ENCODE data around the gene WRAP53.

WRAP53 gene

GRCh38 chr17:7702776-7703175 lies 14.5 kb downstream of the WRAP53 start:
- no peak for TF ChIP-seq USF1 (IDR thresholded peaks at IDR 0.05)
- no peak for TF ChIP-seq YY1 (IDR thresholded peaks at IDR 0.05; ENCODE audit: low read depth)
- TF ChIP-seq FOXM1 (IDR thresholded peaks at IDR 0.05; ENCODE audit: borderline replicate concordance, low read depth) = no peak

GRCh38 chr17:7703584-7704479 lies 15.6 kb downstream of the WRAP53 start:
- TF ChIP-seq ZBTB7A (IDR thresholded peaks at IDR 0.05; ENCODE audit: low read depth) (peak; percentile 58; the same call in 1 of the 2 replicates), RAD21 (IDR thresholded peaks at IDR 0.05; ENCODE audit: low read depth) (no peak), FOXM1 (IDR thresholded peaks at IDR 0.05; ENCODE audit: borderline replicate concordance, low read depth) (no peak)

GRCh38 chr17:7704601-7705268 lies 16.5 kb downstream of the WRAP53 start, which contains the start of gene EFNB3:
EFNB3 (plus strand) TSS chr17:7705202; CDS start chr17:7705599, 397 bp downstream.
- no peak for TF ChIP-seq CREB1 (IDR thresholded peaks at IDR 0.05; ENCODE audit: low read depth)
- 0 out of 2 replicates have a peak, but pooled peaks have one; percentile 34 for TF ChIP-seq TAF1 (IDR thresholded peaks at IDR 0.05; ENCODE audit: low read depth)
- TF ChIP-seq FOXM1 (IDR thresholded peaks at IDR 0.05; ENCODE audit: borderline replicate concordance, low read depth) = no peak
- TF ChIP-seq TCF12 (IDR thresholded peaks at IDR 0.05; ENCODE audit: low read depth) = no peak; the same call in 1 of the 2 replicates
- no peak for TF ChIP-seq RAD21 (IDR thresholded peaks at IDR 0.05; ENCODE audit: low read depth)
- 0 out of 2 replicates have a peak, but pooled peaks have one; percentile 21 for TF ChIP-seq YY1 (IDR thresholded peaks at IDR 0.05; ENCODE audit: low read depth)
- TF ChIP-seq NFIC (IDR thresholded peaks at IDR 0.05) = no peak
- TF ChIP-seq MAX (IDR thresholded peaks at IDR 0.05) = no peak; the same call in 1 of the 2 replicates
- TF ChIP-seq REST (IDR thresholded peaks at IDR 0.05; ENCODE audit: low read depth) = no peak
- 0 out of 2 replicates have a peak, but pooled peaks have one; percentile 30 for TF ChIP-seq EGR1 (IDR thresholded peaks at IDR 0.05)
- TF ChIP-seq TEAD4 (IDR thresholded peaks at IDR 0.05) = no peak
- no peak for TF ChIP-seq USF1 (IDR thresholded peaks at IDR 0.05)

- TF ChIP-seq TEAD4 (IDR thresholded peaks at IDR 0.05) (no peak), MAX (IDR thresholded peaks at IDR 0.05) (no peak), RAD21 (IDR thresholded peaks at IDR 0.05; ENCODE audit: low read depth) (no peak), EP300 (IDR thresholded peaks at IDR 0.05; ENCODE audit: borderline replicate concordance) (no peak), ZBTB7A (IDR thresholded peaks at IDR 0.05; ENCODE audit: low read depth) (peak; percentile 85), FOXM1 (IDR thresholded peaks at IDR 0.05; ENCODE audit: borderline replicate concordance, low read depth) (no peak), YY1 (IDR thresholded peaks at IDR 0.05; ENCODE audit: low read depth) (no peak), TCF12 (IDR thresholded peaks at IDR 0.05; ENCODE audit: low read depth) (no peak), CREB1 (IDR thresholded peaks at IDR 0.05; ENCODE audit: low read depth) (no peak), TAF1 (IDR thresholded peaks at IDR 0.05; ENCODE audit: low read depth) (0 out of 2 replicates have a peak, but pooled peaks have one; percentile 9), EGR1 (IDR thresholded peaks at IDR 0.05) (0 out of 2 replicates have a peak, but pooled peaks have one; percentile 3)
Measured at GRCh38 chr17:7705269-7706255, 17.3 kb downstream of the WRAP53 start.

GRCh38 chr17:7706631-7707354 lies 18.5 kb downstream of the WRAP53 start:
- TF ChIP-seq TAF1 (IDR thresholded peaks at IDR 0.05; ENCODE audit: low read depth) (no peak), CREB1 (IDR thresholded peaks at IDR 0.05; ENCODE audit: low read depth) (no peak)

GRCh38 chr17:7707446-7707845 lies 19.2 kb downstream of the WRAP53 start:
- no peak for TF ChIP-seq TEAD4 (IDR thresholded peaks at IDR 0.05)
- TF ChIP-seq FOXM1 (IDR thresholded peaks at IDR 0.05; ENCODE audit: borderline replicate concordance, low read depth) = no peak
- no peak for TF ChIP-seq TCF12 (IDR thresholded peaks at IDR 0.05; ENCODE audit: low read depth)
- TF ChIP-seq NFIC (IDR thresholded peaks at IDR 0.05) = no peak
- no peak for TF ChIP-seq USF1 (IDR thresholded peaks at IDR 0.05)
- TF ChIP-seq EGR1 (IDR thresholded peaks at IDR 0.05) = no peak
- TF ChIP-seq CREB1 (IDR thresholded peaks at IDR 0.05; ENCODE audit: low read depth) = no peak
- TF ChIP-seq EP300 (IDR thresholded peaks at IDR 0.05; ENCODE audit: borderline replicate concordance) = no peak
- no peak for TF ChIP-seq CEBPB (IDR thresholded peaks at IDR 0.05)
- no peak for TF ChIP-seq RAD21 (IDR thresholded peaks at IDR 0.05; ENCODE audit: low read depth)
- TF ChIP-seq ZBTB7A (IDR thresholded peaks at IDR 0.05; ENCODE audit: low read depth) = no peak

All from Ishikawa (cell line).